ENCODE results near the gene GH2.

The GH2 gene

GRCh38 chr17:63833026-63833740 is 48.6 kb downstream of the GH2 start:
- DNase-seq (ENCODE audit: extremely low spot score): no peak
- CTCF ChIA-PET: interaction anchor here (0.7 kb wide), 1 partner anchor 11 kb away, joined by 3 read pairs; no protein-coding TSS in a partner anchor
- no peak for TF ChIP-seq FOXA1 (IDR thresholded peaks at IDR 0.05)
- no peak for TF ChIP-seq FOXK2 (IDR thresholded peaks at IDR 0.05)
- no peak for TF ChIP-seq LEF1 (IDR thresholded peaks at IDR 0.05; ENCODE audit: borderline replicate concordance)
- no peak for TF ChIP-seq CTBP1 (IDR thresholded peaks at IDR 0.05; ENCODE audit: borderline replicate concordance)
- TF ChIP-seq TARDBP (IDR thresholded peaks at IDR 0.05): no peak
- no peak for TF ChIP-seq FOXM1 (IDR thresholded peaks at IDR 0.05; ENCODE audit: borderline replicate concordance)
- TF ChIP-seq HDGF (IDR thresholded peaks at IDR 0.05; ENCODE audit: borderline replicate concordance): no peak
- TF ChIP-seq SP1 (IDR thresholded peaks at IDR 0.05): no peak
- no peak for TF ChIP-seq NFRKB (IDR thresholded peaks at IDR 0.05)
- no peak for TF ChIP-seq ELF4 (IDR thresholded peaks at IDR 0.05)
- POLR2A ChIA-PET: interaction anchor here (1.2 to 3.8 kb wide), 4 partner anchors 8 to 60 kb away, joined by 4 to 27 read pairs (median 6); partner anchors contain the start of genes CCDC47, DDX42 and SMARCD2

GRCh38 chr17:63832455-63832854 is 49.3 kb downstream of the GH2 start:
- TF ChIP-seq LEF1 (IDR thresholded peaks at IDR 0.05; ENCODE audit: borderline replicate concordance) (no peak), SUZ12 (IDR thresholded peaks at IDR 0.05) (no peak), FOXK2 (IDR thresholded peaks at IDR 0.05) (no peak), FOXM1 (IDR thresholded peaks at IDR 0.05; ENCODE audit: borderline replicate concordance) (no peak), ELF4 (IDR thresholded peaks at IDR 0.05) (no peak), ARNT (IDR thresholded peaks at IDR 0.05) (no peak), TARDBP (IDR thresholded peaks at IDR 0.05) (no peak), L3MBTL2 (conservative IDR thresholded peaks at IDR 0.05) (no peak), HDGF (IDR thresholded peaks at IDR 0.05; ENCODE audit: borderline replicate concordance) (no peak), ZNF384 (IDR thresholded peaks at IDR 0.05) (no peak), CTBP1 (IDR thresholded peaks at IDR 0.05; ENCODE audit: borderline replicate concordance) (no peak), FOXA1 (IDR thresholded peaks at IDR 0.05) (no peak), SP1 (IDR thresholded peaks at IDR 0.05) (no peak)
- no peak for DNase-seq (ENCODE audit: extremely low spot score)
- CTCF ChIA-PET: interaction anchor here (0.7 kb wide), 1 partner anchor 12 kb away, joined by 3 read pairs; no protein-coding TSS in a partner anchor
- POLR2A ChIA-PET: interaction anchor here (1.2 to 3.8 kb wide), 3 partner anchors 9 to 13 kb away, joined by 4 to 27 read pairs (median 5); partner anchors contain the start of gene SMARCD2

GRCh38 chr17:63832014-63832413 is 49.7 kb downstream of the GH2 start:
- DNase-seq (ENCODE audit: extremely low spot score): no peak
- TF ChIP-seq CTBP1 (IDR thresholded peaks at IDR 0.05; ENCODE audit: borderline replicate concordance) (no peak), ZNF384 (IDR thresholded peaks at IDR 0.05) (no peak), PKNOX1 (IDR thresholded peaks at IDR 0.05) (no peak), BHLHE40 (IDR thresholded peaks at IDR 0.05; ENCODE audit: borderline replicate concordance) (no peak), NFRKB (IDR thresholded peaks at IDR 0.05) (no peak), FOXK2 (IDR thresholded peaks at IDR 0.05) (no peak), FOXM1 (IDR thresholded peaks at IDR 0.05; ENCODE audit: borderline replicate concordance) (no peak), FOXA1 (IDR thresholded peaks at IDR 0.05) (no peak), ARNT (IDR thresholded peaks at IDR 0.05) (no peak), TARDBP (IDR thresholded peaks at IDR 0.05) (no peak), SP1 (IDR thresholded peaks at IDR 0.05) (no peak), LEF1 (IDR thresholded peaks at IDR 0.05; ENCODE audit: borderline replicate concordance) (no peak), L3MBTL2 (conservative IDR thresholded peaks at IDR 0.05) (no peak), ELF4 (IDR thresholded peaks at IDR 0.05) (no peak), HDGF (IDR thresholded peaks at IDR 0.05; ENCODE audit: borderline replicate concordance) (no peak), SUZ12 (IDR thresholded peaks at IDR 0.05) (no peak)
- ChIA-PET POLR2A (interaction anchor here (3.8 kb wide), 1 partner anchor 10 kb away, joined by 27 read pairs; the partner anchor contains the start of gene SMARCD2), CTCF (no interaction called here)

GRCh38 chr17:63831505-63831904 is 50.2 kb downstream of the GH2 start:
- no peak for DNase-seq (ENCODE audit: extremely low spot score)
- no peak for TF ChIP-seq ZNF384 (IDR thresholded peaks at IDR 0.05)
- no peak for TF ChIP-seq SP1 (IDR thresholded peaks at IDR 0.05)
- TF ChIP-seq TARDBP (IDR thresholded peaks at IDR 0.05): no peak
- no peak for TF ChIP-seq SUZ12 (IDR thresholded peaks at IDR 0.05)
- no peak for TF ChIP-seq FOXM1 (IDR thresholded peaks at IDR 0.05; ENCODE audit: borderline replicate concordance)
- no peak for TF ChIP-seq LEF1 (IDR thresholded peaks at IDR 0.05; ENCODE audit: borderline replicate concordance)
- TF ChIP-seq ELF4 (IDR thresholded peaks at IDR 0.05): no peak
- TF ChIP-seq CTBP1 (IDR thresholded peaks at IDR 0.05; ENCODE audit: borderline replicate concordance): no peak
- no peak for TF ChIP-seq ARNT (IDR thresholded peaks at IDR 0.05)
- no peak for TF ChIP-seq PKNOX1 (IDR thresholded peaks at IDR 0.05)
- TF ChIP-seq BHLHE40 (IDR thresholded peaks at IDR 0.05; ENCODE audit: borderline replicate concordance): no peak
- no peak for TF ChIP-seq HDGF (IDR thresholded peaks at IDR 0.05; ENCODE audit: borderline replicate concordance)
- TF ChIP-seq NFRKB (IDR thresholded peaks at IDR 0.05): no peak
- no peak for TF ChIP-seq L3MBTL2 (conservative IDR thresholded peaks at IDR 0.05)
- no peak for TF ChIP-seq FOXA1 (IDR thresholded peaks at IDR 0.05)
- TF ChIP-seq FOXK2 (IDR thresholded peaks at IDR 0.05): no peak
- POLR2A ChIA-PET: interaction anchor here (3.8 kb wide), 1 partner anchor 10 kb away, joined by 27 read pairs; the partner anchor contains the start of gene SMARCD2
- CTCF ChIA-PET: no interaction called here

- DNase-seq (ENCODE audit: extremely low spot score): no peak
- ChIA-PET POLR2A (interaction anchor here (1.7 to 3.8 kb wide), 2 partner anchors 10 to 11 kb away, joined by 5 to 27 read pairs; partner anchors contain the start of gene SMARCD2), CTCF (interaction anchor here (0.7 kb wide), 1 partner anchor 11 kb away, joined by 3 read pairs; no protein-coding TSS in a partner anchor)
- TF ChIP-seq L3MBTL2 (conservative IDR thresholded peaks at IDR 0.05): no peak
These were observed 50.7 kb downstream of the GH2 start for GRCh38 chr17:63830904-63831491.

GRCh38 chr17:63830278-63830677 is 51.5 kb downstream of the GH2 start:
- TF ChIP-seq TARDBP (IDR thresholded peaks at IDR 0.05) (no peak), FOXA1 (IDR thresholded peaks at IDR 0.05) (no peak), CTBP1 (IDR thresholded peaks at IDR 0.05; ENCODE audit: borderline replicate concordance) (no peak), ZNF384 (IDR thresholded peaks at IDR 0.05) (no peak), ELF4 (IDR thresholded peaks at IDR 0.05) (no peak), FOXM1 (IDR thresholded peaks at IDR 0.05; ENCODE audit: borderline replicate concordance) (no peak), LEF1 (IDR thresholded peaks at IDR 0.05; ENCODE audit: borderline replicate concordance) (no peak), HDGF (IDR thresholded peaks at IDR 0.05; ENCODE audit: borderline replicate concordance) (no peak), SUZ12 (IDR thresholded peaks at IDR 0.05) (no peak), PKNOX1 (IDR thresholded peaks at IDR 0.05) (no peak), BHLHE40 (IDR thresholded peaks at IDR 0.05; ENCODE audit: borderline replicate concordance) (no peak), NFRKB (IDR thresholded peaks at IDR 0.05) (no peak), L3MBTL2 (conservative IDR thresholded peaks at IDR 0.05) (no peak), ARNT (IDR thresholded peaks at IDR 0.05) (no peak), SP1 (IDR thresholded peaks at IDR 0.05) (no peak), FOXK2 (IDR thresholded peaks at IDR 0.05) (no peak)
- no peak for DNase-seq (ENCODE audit: extremely low spot score)
- POLR2A ChIA-PET: interaction anchor here (1.7 to 6.2 kb wide), 3 partner anchors 9 to 56 kb away, joined by 5 to 52 read pairs (median 27); partner anchors contain the start of genes CCDC47, DDX42 and SMARCD2
- CTCF ChIA-PET: interaction anchor here (0.7 kb wide), 1 partner anchor 11 kb away, joined by 3 read pairs; no protein-coding TSS in a partner anchor
